Measurements from ENCODE around the gene CD52. TPM values are rescaled to one million over a fixed set of nuclear protein-coding genes. Genes with fewer than 3 reads are reported as not detected.

The CD52 gene
- total RNA-seq (ENCODE audit: low replicate concordance): 2.5 and 7.3 TPM in 2 replicates

GRCh38 chr1:26317612-26318337 lies at the start of gene CD52:
TSS of gene CD52 (plus strand) at chr1:26317958. CDS start at chr1:26318018, 60 bp downstream.
- H3K27me3 Mint-ChIP-seq (ENCODE audit: insufficient read depth, low read depth): peaks cover 11% of the 10 kb centered on the region
- no peaks in the 10 kb centered on the region for H3K9me3 Mint-ChIP-seq
- H3K79me2 ChIP-seq (ENCODE audit: low read depth): no peaks in the 10 kb centered on the region
- peak within 1 kb of the TSS; percentile 36 for H2AFZ ChIP-seq (replicated peaks)
- peak within 1 kb of the TSS; percentile 34 for H3K27ac ChIP-seq
- peak; percentile 63 for DNase-seq (ENCODE audit: low spot score)
- H4K20me1 ChIP-seq (ENCODE audit: low read depth): no peaks in the 10 kb centered on the region
- H3K27me3 ChIP-seq: no peaks in the 10 kb centered on the region
- peaks cover 23% of the 10 kb centered on the region for H3F3A ChIP-seq (ENCODE audit: low read depth)
- H3K27ac Mint-ChIP-seq: peak within 1 kb of the TSS; percentile 36
- H3K4me2 ChIP-seq: peak within 1 kb of the TSS; percentile 58
- H3K4me1 ChIP-seq: peaks cover 18% of the 10 kb centered on the region
- no peak within 1 kb of the TSS for H3K9ac ChIP-seq
- H3K4me3 ChIP-seq: no peak within 1 kb of the TSS
- H3K36me3 Mint-ChIP-seq: no peaks in the 10 kb centered on the region
- TF ChIP-seq EZH2 (IDR thresholded peaks at IDR 0.05) (no peak), EZH2phosphoT487 (IDR thresholded peaks at IDR 0.05) (no peak), CTCF (IDR thresholded peaks at IDR 0.05) (no peak)
- no peaks in the 10 kb centered on the region for H3K9me3 ChIP-seq (ENCODE audit: low read depth)
- no peak within 1 kb of the TSS for H3K4me3 Mint-ChIP-seq
- H3K4me1 Mint-ChIP-seq: peaks cover 30% of the 10 kb centered on the region
- no peaks in the 10 kb centered on the region for H3K36me3 ChIP-seq

- no peak overlapping the region for H3K27ac Mint-ChIP-seq
- no peaks in the 10 kb centered on the region for H3K4me1 Mint-ChIP-seq
- no peaks in the 10 kb centered on the region for H3K36me3 ChIP-seq
- no peaks in the 10 kb centered on the region for H4K20me1 ChIP-seq (ENCODE audit: low read depth)
- DNase-seq (ENCODE audit: low spot score): no peak
- H3K27me3 Mint-ChIP-seq (ENCODE audit: insufficient read depth, low read depth): no peaks in the 10 kb centered on the region
- H2AFZ ChIP-seq (replicated peaks): no peak overlapping the region
- no peak overlapping the region for H3K4me2 ChIP-seq
- no peaks in the 10 kb centered on the region for H3K27me3 ChIP-seq
- no peak overlapping the region for H3K9ac ChIP-seq
- no peak for TF ChIP-seq EZH2phosphoT487 (IDR thresholded peaks at IDR 0.05)
- no peak for TF ChIP-seq CTCF (IDR thresholded peaks at IDR 0.05)
- TF ChIP-seq EZH2 (IDR thresholded peaks at IDR 0.05): no peak
- no peak overlapping the region for H3K27ac ChIP-seq
- peaks cover 61% of the 10 kb centered on the region for H3K36me3 Mint-ChIP-seq
- H3K9me3 Mint-ChIP-seq: peaks cover 2% of the 10 kb centered on the region
- no peaks in the 10 kb centered on the region for H3K4me1 ChIP-seq
- H3F3A ChIP-seq (ENCODE audit: low read depth): no peaks in the 10 kb centered on the region
- no peaks in the 10 kb centered on the region for H3K79me2 ChIP-seq (ENCODE audit: low read depth)
- no peak overlapping the region for H3K4me3 ChIP-seq
- H3K4me3 Mint-ChIP-seq: no peak overlapping the region
- H3K9me3 ChIP-seq (ENCODE audit: low read depth): no peaks in the 10 kb centered on the region
Observed at GRCh38 chr1:26268290-26269197, 49.2 kb upstream of the CD52 start.

GRCh38 chr1:26269198-26269550 lies 48.6 kb upstream of the CD52 start:
- Histone ChIP-seq H2AFZ (replicated peaks) (no peak overlapping the region), H3K9ac (no peak overlapping the region), H3K4me3 (no peak overlapping the region), H3K4me2 (no peak overlapping the region), H4K20me1 (ENCODE audit: low read depth) (no peaks in the 10 kb centered on the region), H3K4me1 (no peaks in the 10 kb centered on the region), H3K27me3 (no peaks in the 10 kb centered on the region), H3K79me2 (ENCODE audit: low read depth) (no peaks in the 10 kb centered on the region), H3F3A (ENCODE audit: low read depth) (peaks cover 3% of the 10 kb centered on the region), H3K27ac (no peak overlapping the region), H3K9me3 (ENCODE audit: low read depth) (no peaks in the 10 kb centered on the region), H3K36me3 (no peaks in the 10 kb centered on the region)
- H3K9me3 Mint-ChIP-seq: peaks cover 2% of the 10 kb centered on the region
- peaks cover 58% of the 10 kb centered on the region for H3K36me3 Mint-ChIP-seq
- TF ChIP-seq EZH2 (IDR thresholded peaks at IDR 0.05) (no peak), CTCF (IDR thresholded peaks at IDR 0.05) (no peak), EZH2phosphoT487 (IDR thresholded peaks at IDR 0.05) (no peak)
- peak overlapping the region; percentile 84 for H3K27ac Mint-ChIP-seq
- DNase-seq (ENCODE audit: low spot score): no peak
- H3K4me3 Mint-ChIP-seq: no peak overlapping the region
- H3K27me3 Mint-ChIP-seq (ENCODE audit: insufficient read depth, low read depth): no peaks in the 10 kb centered on the region
- peaks cover under 1% of the 10 kb centered on the region for H3K4me1 Mint-ChIP-seq

Data from neural progenitor cell (in vitro differentiated cells).